ENCODE measurements around the gene GDF9.

The GDF9 gene

DNA sequence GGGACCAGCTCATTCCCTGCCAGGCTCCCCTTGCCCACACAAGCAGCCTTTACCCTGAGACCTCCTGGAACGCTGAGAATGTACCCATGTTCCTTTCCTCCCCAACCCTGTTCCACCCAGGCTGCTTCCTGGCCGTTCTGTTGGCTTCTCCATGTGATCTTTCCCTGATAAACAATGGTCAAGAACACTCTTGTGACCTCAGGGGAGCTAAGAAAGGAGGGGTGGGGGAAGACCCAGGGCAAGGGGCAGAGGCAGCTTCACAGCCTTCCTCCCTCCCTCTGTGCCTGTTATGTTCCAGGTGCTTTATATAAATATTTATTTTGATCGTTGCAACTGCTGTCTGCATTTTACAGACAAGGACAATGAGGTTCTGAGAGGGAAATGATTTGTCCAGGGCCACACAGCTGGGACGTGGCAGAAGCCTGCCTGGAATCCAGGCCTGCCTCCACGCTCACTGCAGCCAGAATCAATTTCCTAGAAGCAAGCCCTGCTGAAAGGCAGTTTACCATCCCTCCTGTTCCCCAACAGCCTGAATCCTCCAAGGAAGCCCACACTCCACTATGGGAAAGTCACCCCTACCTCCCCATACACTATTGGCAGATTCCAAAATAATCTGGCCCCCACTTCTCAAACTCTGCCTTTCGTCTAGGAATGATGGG lies 39.7 kb downstream of the GDF9 start:
- WGBS, 2 donors (ENCODE audit: extremely low coverage in 2 of 2, insufficient read length in 2 of 2, insufficient replicate concordance in 1 of 2), result no CpG with 5 or more reads among the region's 6 CpGs
- H2AK5ac ChIP-seq (ENCODE audit: low read depth, low read length), result peak overlapping the region; percentile 68
- H3K4me1 ChIP-seq (ENCODE audit: control insufficient read depth in 2 of 2, insufficient read depth in 1 of 2, low read depth in 1 of 2, low read length in 2 of 2), result peaks cover 0 to 4% of the 10 kb centered on the region in 2 donors

DNA sequence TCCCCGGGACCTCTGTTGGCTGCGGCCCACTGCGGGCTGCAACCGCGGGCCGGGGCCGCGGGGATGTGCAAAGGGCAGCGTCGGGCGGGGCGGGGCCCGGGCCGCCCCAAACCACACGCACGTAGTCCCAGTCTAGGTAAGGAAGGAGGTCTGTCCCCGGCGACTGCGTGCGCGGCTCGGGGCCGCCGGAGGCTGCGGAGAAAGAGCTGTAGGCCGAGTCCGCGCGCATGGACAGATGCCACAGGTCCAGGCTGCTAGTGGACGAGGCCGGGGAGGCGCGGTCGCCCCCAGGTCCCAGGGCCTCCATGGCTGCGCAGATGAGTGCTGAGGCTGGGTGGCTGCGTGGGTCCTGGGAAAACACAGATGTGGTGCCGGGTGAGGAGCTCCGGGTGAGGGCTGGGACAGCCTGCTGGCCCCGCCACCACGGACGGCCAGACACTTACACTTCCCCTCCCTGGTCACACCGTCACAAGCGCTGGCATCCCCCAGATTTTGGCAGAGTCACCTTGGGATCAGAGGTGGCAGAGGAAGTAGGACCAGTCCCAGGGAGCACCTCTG lies 40.4 kb downstream of the GDF9 start:
- Histone ChIP-seq H3K23ac (ENCODE audit: low read depth, low read length, poor library complexity) (peak overlapping the region; percentile 89), H2BK15ac (ENCODE audit: low read length) (peak overlapping the region; percentile 59), H3K36me3 (replicated peaks in 1 of 2; ENCODE audit: control insufficient read depth in 2 of 2, insufficient read depth in 2 of 2, low read length in 2 of 2) (no peaks in the 10 kb centered on the region), H4K8ac (ENCODE audit: low read depth, low read length) (no peak overlapping the region), H2AFZ (ENCODE audit: low read length) (no peak overlapping the region), H3K79me1 (ENCODE audit: low read depth, low read length) (peaks cover 3% of the 10 kb centered on the region), H4K91ac (ENCODE audit: low read depth, low read length, poor library complexity) (no peak overlapping the region), H3K4ac (ENCODE audit: low read length) (peak overlapping the region; percentile 20), H3K9ac (ENCODE audit: low read depth, low read length, poor library complexity) (peak overlapping the region; percentile 83), H2BK12ac (ENCODE audit: low read length) (peak overlapping the region; percentile 82), H2AK5ac (ENCODE audit: low read depth, low read length) (peak overlapping the region; percentile 68), H3K4me2 (ENCODE audit: insufficient read depth, low read length, poor library complexity, severe bottlenecking) (peak overlapping the region; percentile 77), H2BK120ac (ENCODE audit: low read depth, low read length) (peak overlapping the region; percentile 90), H3K18ac (ENCODE audit: low read length) (peak overlapping the region; percentile 96), H3K27ac (replicated peaks; ENCODE audit: low read length) (no peak overlapping the region), H3K9me3 (replicated peaks in 1 of 2; ENCODE audit: control insufficient read depth in 2 of 2, insufficient read depth in 1 of 2, low read depth in 1 of 2, low read length in 2 of 2) (peaks cover 0 to 2% of the 10 kb centered on the region in 2 donors), H3K27me3 (ENCODE audit: control insufficient read depth in 3 of 3, insufficient read depth in 3 of 3, low read depth in 1 of 3, low read length in 3 of 3) (peaks cover 15 to 82% (median 81%) of the 10 kb centered on the region in 3 experiments), H3K4me1 (ENCODE audit: control insufficient read depth in 2 of 2, insufficient read depth in 1 of 2, low read depth in 1 of 2, low read length in 2 of 2) (peaks cover 0 to 4% of the 10 kb centered on the region in 2 donors), H3K4me3 (ENCODE audit: low read length in 2 of 2) (peak overlapping the region in 1 of 2 donors; percentile 55), H3K14ac (ENCODE audit: low read length) (peak overlapping the region; percentile 82), H2BK5ac (ENCODE audit: low read length) (peak overlapping the region; percentile 94)
- DNase-seq (ENCODE audit: low spot score), result no peak
- no CpG with 5 or more reads among the region's 43 CpGs for WGBS, 2 donors (ENCODE audit: extremely low coverage in 2 of 2, insufficient read length in 2 of 2, insufficient replicate concordance in 1 of 2)

More for the DNA sequence above, 39.7 kb downstream of the GDF9 start:
- no peak overlapping the region for H3K4me2 ChIP-seq (ENCODE audit: insufficient read depth, low read length, poor library complexity, severe bottlenecking)
- peaks cover 15 to 85% (median 85%) of the 10 kb centered on the region in 3 experiments for H3K27me3 ChIP-seq (ENCODE audit: control insufficient read depth in 3 of 3, insufficient read depth in 3 of 3, low read depth in 1 of 3, low read length in 3 of 3)
- no peak for DNase-seq (ENCODE audit: low spot score)
- peaks cover 3% of the 10 kb centered on the region for H3K79me1 ChIP-seq (ENCODE audit: low read depth, low read length)
- H2BK12ac ChIP-seq (ENCODE audit: low read length), result no peak overlapping the region
- H3K23ac ChIP-seq (ENCODE audit: low read depth, low read length, poor library complexity), result no peak overlapping the region
- H4K91ac ChIP-seq (ENCODE audit: low read depth, low read length, poor library complexity), result no peak overlapping the region
- H4K8ac ChIP-seq (ENCODE audit: low read depth, low read length), result no peak overlapping the region
- no peak overlapping the region for H3K27ac ChIP-seq (replicated peaks; ENCODE audit: low read length)
- no peak overlapping the region for H2AFZ ChIP-seq (ENCODE audit: low read length)
- H3K9ac ChIP-seq (ENCODE audit: low read depth, low read length, poor library complexity), result no peak overlapping the region
- H3K18ac ChIP-seq (ENCODE audit: low read length), result no peak overlapping the region
- no peak overlapping the region for H3K4ac ChIP-seq (ENCODE audit: low read length)
- peak overlapping the region; percentile 82 for H3K14ac ChIP-seq (ENCODE audit: low read length)
- no peak overlapping the region for H2BK120ac ChIP-seq (ENCODE audit: low read depth, low read length)
- no peak overlapping the region for H3K4me3 ChIP-seq (ENCODE audit: low read length in 2 of 2)
- H2BK15ac ChIP-seq (ENCODE audit: low read length), result peak overlapping the region; percentile 59
- H3K9me3 ChIP-seq (replicated peaks in 1 of 2; ENCODE audit: control insufficient read depth in 2 of 2, insufficient read depth in 1 of 2, low read depth in 1 of 2, low read length in 2 of 2), result peaks cover 0 to 2% of the 10 kb centered on the region in 2 donors
- H2BK5ac ChIP-seq (ENCODE audit: low read length), result peak overlapping the region; percentile 94
- no peaks in the 10 kb centered on the region for H3K36me3 ChIP-seq (replicated peaks in 1 of 2; ENCODE audit: control insufficient read depth in 2 of 2, insufficient read depth in 2 of 2, low read length in 2 of 2)

DNA sequence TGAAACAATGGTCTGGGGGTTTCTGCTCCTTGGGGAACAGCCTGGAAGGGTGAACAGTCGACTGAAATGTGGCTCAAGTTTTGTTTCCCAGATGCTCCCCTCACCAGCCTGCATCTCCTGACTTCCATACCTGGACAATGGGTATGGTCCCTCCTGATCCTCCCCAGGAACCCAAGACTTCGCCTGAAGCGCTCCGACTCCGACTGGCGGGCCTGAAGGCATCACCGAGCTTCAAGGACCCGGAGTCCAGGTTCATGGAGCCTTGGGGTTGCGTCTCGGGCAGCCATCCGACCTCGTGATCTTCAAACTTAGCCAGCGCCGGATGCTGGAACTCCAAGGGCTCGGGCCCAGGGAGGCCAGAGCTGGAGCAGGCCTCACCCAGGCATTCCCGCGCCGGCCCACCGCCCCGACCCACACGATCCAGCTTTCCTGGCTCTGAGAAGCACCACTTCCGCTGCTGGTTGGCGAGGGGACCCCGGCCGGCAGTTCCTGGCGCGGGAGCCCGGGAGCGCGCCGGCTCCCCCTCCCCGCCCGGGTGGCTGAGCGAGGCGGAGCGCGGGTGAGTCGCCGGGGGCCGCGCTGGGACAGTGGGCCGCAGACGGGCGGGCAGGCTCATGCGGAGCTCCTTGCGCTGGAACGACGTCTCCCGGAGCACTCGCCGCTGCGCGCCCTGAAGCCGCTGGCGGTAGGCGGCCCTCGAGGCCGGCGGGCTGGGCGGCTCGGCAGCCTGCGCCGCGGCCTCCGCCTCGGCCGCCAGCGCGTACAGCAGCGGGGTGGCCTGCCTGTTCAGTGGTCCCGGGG lies 41.0 kb downstream of the GDF9 start:
- H3K23ac ChIP-seq (ENCODE audit: low read depth, low read length, poor library complexity), result peak overlapping the region; percentile 89
- peak overlapping the region; percentile 32 for H2BK5ac ChIP-seq (ENCODE audit: low read length)
- peak overlapping the region; percentile 20 for H3K4ac ChIP-seq (ENCODE audit: low read length)
- peak overlapping the region; percentile 26 for H3K14ac ChIP-seq (ENCODE audit: low read length)
- peak overlapping the region; percentile 40 for H2AK5ac ChIP-seq (ENCODE audit: low read depth, low read length)
- peak overlapping the region; percentile 96 for H3K18ac ChIP-seq (ENCODE audit: low read length)
- WGBS, 2 donors (ENCODE audit: extremely low coverage in 2 of 2, insufficient read length in 2 of 2, insufficient replicate concordance in 1 of 2), result no CpG with 5 or more reads among the region's 71 CpGs
- H3K9ac ChIP-seq (ENCODE audit: low read depth, low read length, poor library complexity), result peak overlapping the region; percentile 56
- H2BK120ac ChIP-seq (ENCODE audit: low read depth, low read length), result peak overlapping the region; percentile 90
- peak overlapping the region; percentile 10 for H4K8ac ChIP-seq (ENCODE audit: low read depth, low read length)
- peak overlapping the region; percentile 59 for H2BK15ac ChIP-seq (ENCODE audit: low read length)
- peak overlapping the region; percentile 69 for H2BK12ac ChIP-seq (ENCODE audit: low read length)
- H3K27me3 ChIP-seq (ENCODE audit: control insufficient read depth in 3 of 3, insufficient read depth in 3 of 3, low read depth in 1 of 3, low read length in 3 of 3), result peaks cover 15 to 77% (median 77%) of the 10 kb centered on the region in 3 experiments
- peaks cover 3% of the 10 kb centered on the region for H3K79me1 ChIP-seq (ENCODE audit: low read depth, low read length)
- no peak overlapping the region for H2AFZ ChIP-seq (ENCODE audit: low read length)
- no peak overlapping the region for H3K27ac ChIP-seq (replicated peaks; ENCODE audit: low read length)
- DNase-seq (ENCODE audit: low spot score), result no peak
- H4K91ac ChIP-seq (ENCODE audit: low read depth, low read length, poor library complexity), result no peak overlapping the region
- H3K9me3 ChIP-seq (replicated peaks in 1 of 2; ENCODE audit: control insufficient read depth in 2 of 2, insufficient read depth in 1 of 2, low read depth in 1 of 2, low read length in 2 of 2), result peaks cover 0 to 2% of the 10 kb centered on the region in 2 donors
- peak overlapping the region; percentile 77 for H3K4me2 ChIP-seq (ENCODE audit: insufficient read depth, low read length, poor library complexity, severe bottlenecking)
- peaks cover 0 to 4% of the 10 kb centered on the region in 2 donors for H3K4me1 ChIP-seq (ENCODE audit: control insufficient read depth in 2 of 2, insufficient read depth in 1 of 2, low read depth in 1 of 2, low read length in 2 of 2)
- no peaks in the 10 kb centered on the region for H3K36me3 ChIP-seq (replicated peaks in 1 of 2; ENCODE audit: control insufficient read depth in 2 of 2, insufficient read depth in 2 of 2, low read length in 2 of 2)
- peak overlapping the region in 1 of 2 donors; percentile 55 for H3K4me3 ChIP-seq (ENCODE audit: low read length in 2 of 2)
